Posterior vena cava (tissue), 2 donors: ENCODE data around the gene ACACB. TPM values are rescaled to one million over a fixed set of nuclear protein-coding genes. Genes with fewer than 3 reads are reported as not detected.

Source experiments
- DNase-seq: peaks from one replicate; pipeline ENCODE4 v3.0.0-alpha.2; 2020; ENCODE audit warnings: low spot score
- intact Hi-C, 2 donors: fragments of 100-400 bp; cut with DNase I; formaldehyde crosslinking; loops; one replicate each; pipeline versions ENCODE4 v1.14.1 to v1.14.2; 2022 to 2023
- total RNA-seq, 2 donors: library from RNA; stranded (reverse); fragmentation: NEBNext Ultra II Directional; extraction: Animal tissue kit (Norgen Biotek cat#: 25700); gene quantifications; one replicate each; pipeline ENCODE4 v1.2.1, GENCODE V29; 2021
- donor health status: DM: yes; HTN: yes; CAD: no.
- donor health status: DM: yes; HTN: yes; CAD: no.

Gene ACACB
- total RNA-seq, 2 donors from 2014 or later, result 29.4 to 49.7 TPM

DNA sequence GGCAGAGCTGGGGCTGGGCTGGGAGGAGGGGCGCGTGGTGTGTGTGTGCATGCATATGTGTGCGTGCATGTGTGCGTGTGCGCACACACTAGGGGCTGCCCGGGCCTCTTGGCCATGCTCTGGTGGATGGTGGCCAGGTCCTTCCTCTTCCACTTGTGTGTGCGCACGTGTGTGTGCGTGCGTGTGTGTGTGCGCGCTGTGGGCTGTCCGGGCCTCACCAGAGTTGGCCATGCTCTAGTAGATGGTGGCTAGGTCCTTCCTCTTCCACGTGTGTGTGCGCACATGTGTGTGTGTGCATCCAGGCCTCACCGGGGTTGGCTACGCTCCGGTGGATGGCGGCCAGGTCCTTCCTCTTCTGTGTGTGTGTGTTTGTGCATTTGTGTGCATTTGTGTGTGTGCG lies 168.0 kb downstream of the ACACB start:
- DNase-seq, result no peak
- intact Hi-C loops, result no loop called here

DNA sequence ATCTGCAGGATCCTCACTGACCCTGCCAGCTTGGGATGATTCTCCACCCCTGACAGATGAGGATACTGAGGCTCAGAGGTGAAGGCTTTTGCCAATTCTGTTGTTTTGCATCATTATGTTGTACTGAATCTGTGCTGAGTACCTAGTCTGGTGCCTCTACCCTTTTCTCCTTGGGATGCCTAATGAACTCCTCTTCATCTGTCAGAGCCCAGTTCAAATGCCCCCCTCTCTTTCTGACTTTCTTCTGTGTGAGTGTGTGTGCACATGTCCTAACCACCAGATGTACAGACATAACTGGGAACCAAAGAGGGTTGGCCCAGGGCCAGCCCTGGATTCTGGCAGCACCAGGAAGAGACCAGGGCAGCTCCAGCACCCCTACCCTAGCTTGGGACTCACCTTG lies 169.9 kb downstream of the ACACB start:
- intact Hi-C loops, result no loop called here
- DNase-seq, result no peak

DNA sequence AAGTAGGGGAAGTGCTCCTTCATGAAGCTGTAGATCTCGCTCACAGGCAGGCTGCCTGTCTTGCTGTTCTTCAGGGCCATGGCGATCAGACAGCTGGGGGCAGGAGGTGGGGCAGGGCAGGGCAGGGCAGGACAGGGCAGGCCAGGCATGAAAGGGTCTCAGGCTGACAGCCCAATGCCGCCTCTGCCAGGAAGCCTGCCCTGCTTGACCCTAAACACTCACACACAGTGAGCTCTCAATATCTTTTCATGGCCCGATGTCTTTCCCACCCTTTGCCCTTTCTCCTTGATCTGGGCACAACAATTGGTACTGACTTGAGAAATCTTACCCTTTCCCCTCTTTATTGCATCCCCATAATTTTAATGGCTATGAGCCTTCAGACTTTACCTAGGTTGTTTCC lies 170.3 kb downstream of the ACACB start:
- intact Hi-C loops, result no loop called here
- no peak for DNase-seq

DNA sequence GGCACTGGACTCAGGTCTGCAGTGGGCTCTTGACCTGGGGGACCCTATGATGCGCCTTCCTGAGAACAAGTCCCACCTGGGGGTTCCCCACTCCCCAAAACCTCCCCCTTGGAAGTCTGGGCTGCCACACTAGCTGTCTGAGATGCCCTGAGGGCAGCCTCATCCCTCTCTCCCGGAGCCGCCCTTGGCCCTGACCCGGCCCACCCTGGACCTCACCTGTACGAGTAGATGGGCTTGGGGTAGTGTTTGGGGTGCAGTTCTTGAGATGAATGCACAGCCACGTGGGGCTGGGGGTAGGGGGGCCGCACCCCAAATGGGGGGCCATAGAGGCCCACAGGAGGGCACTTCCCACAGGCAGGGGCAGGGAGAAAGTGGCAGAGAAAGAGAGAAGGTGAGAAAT lies 170.8 kb downstream of the ACACB start:
- intact Hi-C loops, result no loop called here
- DNase-seq, result no peak

DNA sequence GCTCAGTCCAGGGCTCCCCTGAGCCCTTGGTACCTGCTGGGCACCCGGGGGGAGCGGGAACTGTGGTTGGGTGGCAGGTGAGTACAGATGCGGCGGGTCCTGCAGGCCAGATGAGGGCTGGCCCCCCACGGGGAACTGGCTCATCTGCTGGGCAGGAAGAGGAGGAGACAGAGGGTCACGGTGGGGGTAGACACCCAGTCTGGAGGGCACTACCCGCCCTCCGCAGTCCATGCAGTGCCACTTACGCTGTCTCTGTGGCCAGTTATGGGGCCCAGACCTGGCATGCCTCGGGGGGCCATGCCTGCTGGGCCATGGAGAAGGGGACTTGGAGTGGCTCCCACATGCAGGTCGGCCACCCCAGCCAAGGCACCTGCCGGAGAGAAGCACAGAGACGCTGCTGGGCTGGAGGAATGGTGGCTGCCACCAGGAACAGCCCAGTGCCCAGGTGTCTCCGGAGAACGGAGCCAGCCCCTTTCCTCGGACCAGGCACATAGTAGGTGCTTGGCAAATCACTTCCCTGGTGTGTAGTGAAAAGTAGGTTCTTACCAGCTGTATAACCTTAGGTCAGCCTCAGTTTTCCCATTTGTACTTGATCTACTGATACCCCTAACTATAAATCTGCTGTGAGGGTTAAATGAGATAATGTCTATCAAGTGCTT lies 171.6 kb downstream of the ACACB start:
- DNase-seq, result no peak
- intact Hi-C loops, result no loop called here

DNA sequence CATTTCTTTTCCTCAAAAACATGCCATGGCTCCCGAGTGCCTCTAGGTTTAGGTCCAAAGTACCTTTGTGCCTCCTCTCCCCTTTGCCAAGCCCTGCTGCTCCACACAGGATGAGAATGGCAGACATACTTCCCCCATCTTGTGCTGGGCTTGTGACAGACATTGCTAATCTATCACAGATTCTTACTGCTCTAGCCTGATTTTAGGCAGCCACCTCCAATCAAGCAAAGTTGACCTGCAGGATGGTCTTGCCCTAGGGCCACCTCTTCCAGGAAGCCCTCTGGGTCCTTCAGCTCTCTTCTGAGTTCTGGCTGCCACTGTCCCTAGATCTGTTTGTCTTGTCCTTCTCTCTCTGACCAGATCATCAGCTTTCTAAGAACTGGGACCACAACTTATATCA lies 172.2 kb downstream of the ACACB start:
- no peak for DNase-seq
- intact Hi-C loops, result no loop called here

DNA sequence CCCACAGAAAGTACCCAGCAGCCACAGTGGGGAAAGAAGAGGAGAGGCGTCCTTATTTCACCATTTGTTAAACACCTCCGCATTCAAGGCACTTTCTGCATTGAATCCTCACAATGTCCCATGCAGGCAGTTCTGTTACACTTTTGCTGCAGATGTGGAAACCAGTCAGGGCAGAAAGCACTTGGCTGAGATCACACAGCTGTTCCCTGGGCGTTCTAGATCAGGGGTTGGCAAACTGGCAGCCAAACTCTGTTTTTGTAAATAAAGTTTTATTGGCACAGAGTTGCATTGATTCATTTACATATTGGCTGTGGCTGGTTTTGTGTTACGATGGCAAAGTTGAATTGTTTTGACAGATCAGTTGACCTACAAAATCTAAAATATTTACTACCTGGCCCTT lies 172.6 kb downstream of the ACACB start:
- DNase-seq, result no peak
- intact Hi-C loops, result no loop called here

DNA sequence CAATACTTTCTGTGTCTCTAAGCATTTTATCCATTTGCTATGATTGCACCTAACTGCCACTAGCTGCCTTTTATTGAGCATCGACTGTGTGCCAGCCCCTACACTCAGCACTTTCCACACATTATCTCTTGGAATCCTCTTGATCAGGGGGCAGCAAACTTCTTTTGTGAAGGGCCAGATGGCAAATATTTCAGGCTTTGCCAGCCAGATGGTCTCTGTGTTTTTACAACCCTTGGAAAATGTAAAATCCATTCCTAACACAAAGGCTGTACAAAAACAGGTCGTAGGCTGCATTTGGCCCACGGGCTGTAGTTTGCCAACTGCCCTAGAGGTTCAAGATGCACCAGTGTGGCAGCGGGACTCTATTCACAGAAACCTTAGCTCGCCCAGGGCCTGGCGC lies 173.2 kb downstream of the ACACB start:
- intact Hi-C loops, result no loop called here
- DNase-seq, result no peak

DNA sequence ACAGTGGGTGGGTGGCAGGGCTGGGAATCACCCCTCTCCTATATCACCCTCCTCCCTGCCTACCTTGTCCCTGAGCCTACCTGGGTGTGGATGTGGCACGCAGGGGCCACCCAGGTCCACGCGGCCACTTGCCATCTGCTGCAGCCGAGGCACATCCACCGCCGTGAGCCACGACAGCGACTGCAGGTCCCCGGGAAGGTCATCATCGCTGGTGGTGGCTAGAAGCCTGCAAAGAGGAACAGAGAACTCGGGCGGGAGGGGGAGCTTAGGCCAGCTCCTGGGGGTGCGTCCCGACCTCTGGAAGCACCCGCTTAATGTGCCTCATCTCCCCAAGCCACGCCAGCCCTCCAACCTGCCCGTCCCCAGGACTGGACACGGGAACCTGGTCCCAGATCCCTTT lies 173.7 kb downstream of the ACACB start:
- DNase-seq, result no peak
- intact Hi-C loops, result loop anchor here in 1 of 2 donors (5.0 kb wide), 1 partner anchor 978 kb away; no protein-coding TSS in a partner anchor

DNA sequence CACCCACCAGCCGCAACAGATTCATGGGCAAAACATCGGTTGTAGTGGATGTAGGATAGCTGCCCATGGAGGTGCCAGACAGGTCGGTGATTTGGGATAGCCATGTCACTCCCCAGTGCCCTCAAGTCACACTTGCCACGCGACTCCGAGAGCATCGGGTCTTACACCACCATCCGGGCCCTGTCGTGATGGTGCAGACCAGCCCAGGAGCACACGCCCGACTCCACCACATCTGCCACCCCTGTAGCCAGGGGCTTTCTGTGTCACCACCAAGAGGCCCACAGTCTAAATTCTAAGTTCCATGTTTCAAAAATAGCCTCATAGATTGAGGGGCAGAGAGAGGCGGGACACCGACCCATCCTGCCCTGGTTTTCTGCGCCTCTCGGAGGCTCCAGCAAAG lies 174.7 kb downstream of the ACACB start:
- no peak for DNase-seq
- intact Hi-C loops, result loop anchor here in 1 of 2 donors (5.0 kb wide), 1 partner anchor 979 kb away; no protein-coding TSS in a partner anchor

DNA sequence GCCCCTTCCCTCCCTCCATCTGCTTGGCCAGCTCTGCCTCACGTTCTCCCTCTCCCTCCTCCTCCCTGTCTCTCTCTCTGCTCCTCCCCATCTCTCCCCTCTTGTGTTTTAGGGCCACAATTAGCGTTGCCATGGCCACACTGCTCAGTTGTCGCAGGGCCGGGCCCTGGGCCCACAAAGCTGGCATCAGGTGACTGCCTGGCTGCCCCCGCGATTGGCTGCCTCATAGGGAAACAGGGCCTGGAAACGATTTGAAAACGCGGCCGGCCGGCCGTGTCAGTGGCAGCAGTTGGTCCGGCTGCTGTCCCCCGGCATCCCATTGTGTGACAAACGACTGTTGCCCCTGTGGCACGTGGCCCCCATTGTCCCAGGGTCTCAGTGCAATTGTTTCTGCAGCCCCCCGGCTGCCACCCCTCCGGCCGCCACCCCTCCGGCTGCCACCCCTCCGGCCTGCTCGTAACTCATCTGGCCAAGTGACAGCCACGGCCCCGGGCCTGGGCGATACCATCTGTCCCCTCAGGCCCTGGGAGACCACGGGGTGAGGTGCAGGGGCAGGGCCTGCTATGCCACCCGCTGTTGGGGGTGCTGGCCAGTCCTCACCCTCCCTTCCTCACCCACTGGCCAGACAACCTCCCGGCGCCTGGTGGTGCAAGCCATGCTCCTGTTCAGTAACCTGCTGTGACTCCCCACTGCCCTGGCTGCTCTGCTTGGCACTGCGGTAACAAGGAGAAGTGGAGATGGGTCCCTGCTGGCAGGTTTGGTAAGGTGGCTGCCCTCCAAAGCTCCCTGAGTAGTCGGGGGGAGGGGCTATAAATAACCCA lies 175.3 kb downstream of the ACACB start:
- DNase-seq, result peak; percentile 88
- intact Hi-C loops, result loop anchor here in 1 of 2 donors (5.0 kb wide), 1 partner anchor 979 kb away; no protein-coding TSS in a partner anchor

DNA sequence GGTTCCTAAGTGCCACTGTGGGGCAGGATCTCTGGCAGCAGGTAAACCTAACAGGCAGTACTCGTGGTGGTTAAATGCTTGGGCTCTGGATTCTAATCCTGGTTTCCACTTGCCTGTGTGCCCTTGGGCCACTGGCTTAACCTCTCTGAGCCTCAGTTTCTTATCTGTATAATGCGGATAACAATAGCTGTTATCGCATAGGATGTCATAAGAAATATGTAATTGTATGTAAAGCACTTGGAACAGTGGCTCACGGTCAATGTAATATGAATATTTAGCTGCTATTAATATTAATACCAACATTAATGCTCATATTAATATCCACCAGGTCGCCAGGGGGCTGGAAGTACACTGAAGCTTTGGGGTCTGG lies 175.9 kb downstream of the ACACB start:
- peak; percentile 41 for DNase-seq
- intact Hi-C loops, result loop anchor here in 1 of 2 donors (5.0 kb wide), 1 partner anchor 980 kb away; no protein-coding TSS in a partner anchor

DNA sequence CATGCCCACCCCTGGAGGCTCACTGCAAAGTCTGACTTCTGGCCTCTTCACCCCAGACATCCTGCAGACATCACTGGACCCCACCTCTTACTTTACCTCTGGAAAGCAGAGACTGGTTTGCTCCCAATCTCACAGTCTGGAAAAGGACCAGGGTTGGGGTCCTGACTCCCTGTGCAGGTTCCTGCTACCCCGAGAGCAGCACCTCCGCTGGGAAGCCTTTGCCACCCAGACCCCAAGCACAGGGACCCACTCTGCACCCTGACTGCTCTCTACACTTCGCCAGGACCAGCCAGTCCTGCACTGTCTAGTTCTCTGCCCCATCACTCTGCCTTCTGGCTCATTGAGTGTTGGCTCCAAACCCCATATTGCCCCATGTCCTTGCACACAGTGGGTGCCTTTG lies 176.7 kb downstream of the ACACB start:
- peak; percentile 26 for DNase-seq
- intact Hi-C loops, result loop anchor here in 1 of 2 donors (5.0 kb wide), 1 partner anchor 981 kb away; no protein-coding TSS in a partner anchor

DNA sequence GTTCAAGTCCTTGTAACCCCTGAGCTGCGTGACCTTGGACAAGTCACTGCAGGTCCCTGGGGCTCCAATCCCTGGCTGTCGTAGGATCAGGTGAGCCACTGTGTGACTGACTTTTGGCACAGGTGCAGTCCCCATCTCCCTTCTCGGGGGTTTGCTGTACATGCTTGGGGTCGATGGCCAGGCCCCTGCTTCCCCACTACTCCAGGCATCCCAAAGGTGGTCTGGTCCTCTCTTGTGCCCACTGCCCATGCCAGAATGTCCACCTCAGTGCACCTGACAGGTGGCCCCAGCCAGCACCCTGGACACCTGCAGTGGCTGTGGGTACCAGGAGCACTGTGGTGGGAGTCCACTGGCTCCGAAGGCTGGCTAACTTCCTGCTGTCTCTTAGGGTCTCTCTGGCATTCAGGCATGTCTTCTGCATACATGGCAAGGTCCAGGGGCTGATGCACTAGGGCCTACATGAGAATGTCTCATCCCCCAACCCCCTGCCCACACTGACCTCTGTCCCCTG lies 178.0 kb downstream of the ACACB start:
- DNase-seq, result peak; percentile 42
- intact Hi-C loops, result loop anchor here in 1 of 2 donors (5.0 kb wide), 1 partner anchor 982 kb away; no protein-coding TSS in a partner anchor

DNA sequence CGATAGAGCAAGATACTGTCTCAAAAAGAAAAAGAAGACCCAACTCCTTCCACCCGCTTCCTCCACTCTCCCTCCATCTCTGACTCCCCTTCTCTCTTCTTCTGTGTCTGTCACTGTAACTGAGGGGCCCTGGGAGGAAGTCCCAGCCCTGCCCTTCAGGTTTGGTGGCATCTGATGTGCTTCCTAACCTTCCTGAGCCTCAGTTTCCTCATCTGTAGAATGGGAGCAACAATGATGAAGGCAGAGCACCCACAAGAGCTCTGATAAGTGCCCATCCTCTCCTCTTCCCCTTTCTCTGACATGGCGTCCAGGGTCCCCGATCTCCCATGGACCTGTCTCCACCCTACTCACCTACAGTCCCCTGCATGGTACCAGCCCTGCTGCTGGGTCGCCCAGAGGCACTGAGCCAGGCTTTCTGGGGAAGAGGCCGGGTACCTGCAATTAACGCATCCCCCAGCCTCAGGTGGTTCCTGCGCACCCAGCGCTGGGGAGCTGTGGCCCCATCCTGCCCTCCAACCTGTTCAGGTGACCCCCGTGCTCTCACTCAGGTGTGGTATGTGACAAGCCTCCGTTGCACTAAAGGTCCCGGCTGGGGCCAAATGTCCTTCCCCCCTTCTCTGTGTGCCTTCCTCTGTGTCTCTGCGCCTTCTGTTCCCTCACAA lies 179.5 kb downstream of the ACACB start:
- intact Hi-C loops, result no loop called here

DNA sequence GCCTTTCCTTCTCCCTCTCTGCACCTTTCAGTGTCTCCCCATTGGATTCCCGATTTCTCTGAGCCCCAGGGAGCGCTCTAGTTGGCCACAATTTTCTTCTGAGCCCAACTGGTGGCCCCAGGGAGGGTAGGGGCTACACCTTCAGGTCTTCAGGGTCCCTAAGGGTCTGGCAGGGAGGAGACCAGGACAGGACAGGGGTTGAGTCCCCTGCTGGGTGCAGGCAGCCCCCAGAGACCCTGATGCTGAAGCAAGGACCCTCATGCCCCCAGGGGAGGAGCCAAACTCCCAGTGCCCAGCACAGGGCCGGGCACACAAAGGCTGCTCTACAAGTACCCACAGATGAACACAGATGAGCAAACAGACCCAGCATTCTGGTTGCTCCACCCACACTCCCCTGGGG lies 180.0 kb downstream of the ACACB start:
- peak; percentile 64 for DNase-seq
- intact Hi-C loops, result no loop called here

More for the DNA sequence above, 179.5 kb downstream of the ACACB start:
- DNase-seq, result peak; percentile 66

DNA sequence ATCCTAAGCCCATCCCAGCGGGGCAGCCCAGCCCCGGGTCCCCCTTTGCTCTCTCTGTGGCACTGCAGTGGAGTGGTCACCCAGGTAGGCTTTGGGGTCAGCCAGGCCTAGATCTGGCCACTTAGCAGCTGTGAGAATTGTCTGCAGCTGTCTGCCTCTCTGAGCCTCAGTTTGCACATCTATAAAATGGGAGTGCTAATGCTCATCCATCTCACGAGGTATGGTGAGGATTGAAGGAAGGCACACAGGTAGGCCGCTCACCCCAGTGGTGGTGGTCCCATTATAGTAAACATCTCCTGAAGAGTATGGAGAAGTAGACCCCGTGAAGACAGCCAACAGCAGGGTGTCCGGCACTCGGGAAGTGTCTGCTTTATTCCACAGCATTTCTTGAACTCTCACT lies 183.5 kb downstream of the ACACB start:
- DNase-seq, result no peak
- intact Hi-C loops, result no loop called here

DNA sequence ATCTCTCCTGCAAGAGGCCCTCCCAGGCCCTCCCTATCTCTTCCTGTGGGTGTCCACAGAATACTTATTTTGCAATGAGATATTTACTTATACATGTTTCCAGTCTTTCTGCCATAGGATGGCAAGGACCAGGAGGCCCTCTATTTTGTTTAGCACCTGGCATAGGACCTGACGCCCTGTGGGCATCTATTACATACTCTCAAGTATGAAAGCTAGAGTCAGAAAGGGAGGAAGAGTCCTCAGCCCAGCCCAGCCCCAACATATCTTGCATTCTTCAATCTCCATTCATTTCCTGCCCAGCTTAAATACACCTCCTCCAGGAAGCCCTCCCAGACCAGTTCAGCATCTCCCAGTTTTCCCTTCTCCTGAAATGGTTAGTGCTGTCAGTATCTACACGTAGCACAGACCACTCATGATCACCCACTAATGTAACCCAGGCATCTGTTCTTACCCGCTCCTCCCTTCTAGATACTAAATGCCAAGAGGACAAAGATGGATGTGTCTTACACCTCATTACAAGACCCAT lies 185.3 kb downstream of the ACACB start:
- peak; percentile 42 for DNase-seq
- intact Hi-C loops, result no loop called here

DNA sequence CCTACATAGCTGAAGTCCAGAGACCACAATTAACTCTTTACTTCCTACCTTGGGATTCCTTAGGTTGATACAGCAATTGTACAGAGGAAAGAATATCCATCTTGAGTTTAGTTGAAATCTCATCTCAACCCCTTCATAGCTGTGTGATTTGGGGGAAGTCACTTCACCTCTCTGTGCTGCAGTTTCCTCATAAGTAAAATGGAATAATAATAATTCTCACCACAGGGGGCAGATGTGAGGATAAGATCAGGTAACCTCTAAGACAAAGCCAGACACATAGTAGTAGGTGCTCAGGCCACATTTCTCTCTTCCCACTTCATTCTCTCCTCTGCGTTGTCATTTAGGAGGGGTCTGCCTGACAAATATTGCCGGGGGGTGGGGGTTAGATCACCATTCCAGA lies 186.0 kb downstream of the ACACB start:
- intact Hi-C loops, result no loop called here
- DNase-seq, result no peak

DNA sequence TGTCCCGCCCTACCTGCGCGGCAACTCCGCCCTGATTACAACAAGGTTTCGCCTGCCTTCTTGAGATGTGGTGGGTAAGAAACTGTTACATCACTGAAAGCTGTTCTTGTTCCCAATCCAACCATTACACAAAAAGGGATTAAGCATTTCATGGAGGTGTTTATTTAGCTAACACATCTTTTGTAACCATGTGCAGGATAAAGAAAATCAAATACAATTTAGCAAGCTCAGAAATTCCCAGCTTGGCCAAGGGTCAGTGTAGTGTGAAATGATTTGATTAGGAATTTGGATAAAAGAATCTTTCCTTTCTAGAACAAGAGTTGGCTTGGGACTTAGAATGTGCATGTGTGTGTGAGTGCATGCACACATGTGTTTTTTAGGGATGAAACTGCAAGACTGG lies 186.4 kb downstream of the ACACB start:
- intact Hi-C loops, result no loop called here
- DNase-seq, result no peak
